Brain microvascular endothelial cell (primary cell): ENCODE data around the gene FAM76A.
A peak's percentile ranks its signal among the peaks of the same experiment; 100 is the strongest.

Experiments used
- DNase-seq: peaks from one replicate; pipeline ENCODE4 v3.0.0-alpha.2; 2020
- H3K27ac ChIP-seq: fragments of 250-450 bp; sonication (Bioruptor Pico); 2 replicates; pipeline ENCODE4 v1.5.1; 2020; ENCODE audit warnings: mild to moderate bottlenecking, moderate library complexity
- H3K27me3 ChIP-seq: fragments of 250-450 bp; sonication (Bioruptor Pico); replicated peaks from 2 replicates; pipeline ENCODE4 v1.5.1; 2020; ENCODE audit warnings: mild to moderate bottlenecking
- H3K36me3 ChIP-seq: fragments of 250-450 bp; sonication (Bioruptor Pico); replicated peaks from 2 replicates; pipeline ENCODE4 v1.5.1; 2020; ENCODE audit warnings: mild to moderate bottlenecking
- H3K4me3 ChIP-seq: 2 replicates; pipeline ENCODE4 v1.5.1; 2011; ENCODE audit warnings: low read depth, mild to moderate bottlenecking, control low read depth, low read length, moderate library complexity
- in situ Hi-C: cut with HindIII; loops from 2 replicates; pipeline ENCODE4 v1.10.0; 2017; ENCODE audit warnings: low sequenced_read_pairs, low pct_ligation_motif_present
- TF ChIP-seq, protein P1 (sequence below): IDR thresholded peaks from 2 replicates; pipeline ENCODE4 v1.5.1; 2011; ENCODE audit warnings: low read depth, mild to moderate bottlenecking, moderate library complexity, low read length, control low read depth, inconsistent platforms; ENCODE audit errors: missing control alignments

Gene FAM76A

DNA sequence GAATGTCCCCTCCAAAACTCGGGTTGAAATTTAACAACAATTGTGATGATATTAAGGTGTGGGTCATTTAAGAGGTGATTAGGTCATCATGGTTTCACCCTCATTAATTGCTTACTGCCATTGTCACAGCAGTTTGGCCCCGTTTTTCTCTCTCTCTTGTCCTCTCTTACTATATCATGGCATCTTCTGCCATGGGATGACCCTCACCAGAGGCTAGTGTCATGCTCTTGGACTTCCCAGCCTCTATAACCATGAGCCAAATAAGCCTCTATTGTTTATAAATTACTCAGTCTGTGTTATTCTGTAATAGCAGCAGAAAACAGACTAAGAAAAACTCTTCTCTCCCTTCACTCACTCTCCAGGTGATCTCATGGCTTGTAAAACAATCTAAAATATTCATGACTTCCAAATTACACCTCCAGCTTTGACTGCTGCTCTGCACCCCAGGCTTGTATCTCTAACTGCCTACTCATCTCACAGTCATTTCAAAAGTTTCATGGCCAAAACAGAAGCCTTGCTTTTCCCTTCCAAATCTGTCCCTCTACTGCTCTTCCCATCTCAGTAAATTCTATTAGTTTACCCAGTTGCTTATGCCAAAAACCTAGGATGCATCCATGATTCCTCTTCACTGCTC is 9.4 kb upstream of the FAM76A start:
- no peak overlapping the region for H3K4me3 ChIP-seq
- no peaks in the 10 kb centered on the region for H3K36me3 ChIP-seq
- DNase-seq = no peak
- no peaks in the 10 kb centered on the region for H3K27me3 ChIP-seq
- H3K27ac ChIP-seq = no peak overlapping the region
- TF ChIP-seq, protein P1, sequence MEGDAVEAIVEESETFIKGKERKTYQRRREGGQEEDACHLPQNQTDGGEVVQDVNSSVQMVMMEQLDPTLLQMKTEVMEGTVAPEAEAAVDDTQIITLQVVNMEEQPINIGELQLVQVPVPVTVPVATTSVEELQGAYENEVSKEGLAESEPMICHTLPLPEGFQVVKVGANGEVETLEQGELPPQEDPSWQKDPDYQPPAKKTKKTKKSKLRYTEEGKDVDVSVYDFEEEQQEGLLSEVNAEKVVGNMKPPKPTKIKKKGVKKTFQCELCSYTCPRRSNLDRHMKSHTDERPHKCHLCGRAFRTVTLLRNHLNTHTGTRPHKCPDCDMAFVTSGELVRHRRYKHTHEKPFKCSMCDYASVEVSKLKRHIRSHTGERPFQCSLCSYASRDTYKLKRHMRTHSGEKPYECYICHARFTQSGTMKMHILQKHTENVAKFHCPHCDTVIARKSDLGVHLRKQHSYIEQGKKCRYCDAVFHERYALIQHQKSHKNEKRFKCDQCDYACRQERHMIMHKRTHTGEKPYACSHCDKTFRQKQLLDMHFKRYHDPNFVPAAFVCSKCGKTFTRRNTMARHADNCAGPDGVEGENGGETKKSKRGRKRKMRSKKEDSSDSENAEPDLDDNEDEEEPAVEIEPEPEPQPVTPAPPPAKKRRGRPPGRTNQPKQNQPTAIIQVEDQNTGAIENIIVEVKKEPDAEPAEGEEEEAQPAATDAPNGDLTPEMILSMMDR = no peak
- in situ Hi-C loops = no loop called here

DNA sequence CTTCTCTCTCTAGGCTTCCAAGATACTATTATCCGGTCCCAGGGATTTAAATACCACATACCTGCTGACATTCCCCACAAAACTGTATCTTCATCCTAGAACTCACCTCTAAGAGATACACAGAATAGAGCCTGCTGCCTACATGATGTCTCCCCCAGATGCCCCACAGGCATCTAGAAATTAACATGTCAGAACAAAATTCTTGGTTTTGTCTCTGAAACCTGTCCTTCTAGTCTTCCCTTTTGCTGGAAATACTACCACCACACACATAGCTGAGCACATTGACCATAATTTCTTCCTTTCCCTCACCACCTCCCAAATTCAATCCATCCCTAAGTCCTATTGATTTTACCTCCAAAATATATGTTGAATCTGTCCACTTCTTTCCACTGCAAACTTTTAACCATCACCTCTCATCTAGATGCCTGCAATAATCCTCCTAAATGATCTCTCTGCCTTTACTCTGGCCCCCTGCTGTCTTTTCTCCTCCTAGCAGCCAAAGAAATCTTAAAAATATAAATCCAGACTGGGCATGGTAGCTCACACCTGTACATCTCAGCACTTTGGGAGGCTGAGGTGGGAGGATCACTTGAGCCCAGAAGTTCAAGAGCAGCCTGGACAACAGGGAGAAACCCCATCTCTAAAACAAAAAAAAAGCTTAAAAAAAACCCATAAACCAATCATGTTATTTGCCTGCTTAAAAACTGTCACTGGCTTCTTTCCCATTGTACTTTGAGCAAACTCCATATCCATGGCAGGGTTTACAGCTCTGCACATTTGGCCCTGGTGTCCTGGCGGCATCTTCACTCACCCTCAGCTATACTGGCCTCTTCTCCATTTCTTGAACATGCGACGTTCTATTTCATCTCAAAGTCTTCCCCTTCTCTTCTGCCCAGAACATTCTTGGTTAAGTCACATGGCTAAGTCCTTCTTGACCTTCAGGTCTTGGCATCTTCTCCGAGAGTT is 6.2 kb upstream of the FAM76A start:
- TF ChIP-seq, protein P1 = peak; percentile 58
- no peaks in the 10 kb centered on the region for H3K27me3 ChIP-seq
- H3K27ac ChIP-seq = no peak overlapping the region
- in situ Hi-C loops = no loop called here
- H3K36me3 ChIP-seq = no peaks in the 10 kb centered on the region
- DNase-seq = no peak
- H3K4me3 ChIP-seq = no peak overlapping the region

DNA sequence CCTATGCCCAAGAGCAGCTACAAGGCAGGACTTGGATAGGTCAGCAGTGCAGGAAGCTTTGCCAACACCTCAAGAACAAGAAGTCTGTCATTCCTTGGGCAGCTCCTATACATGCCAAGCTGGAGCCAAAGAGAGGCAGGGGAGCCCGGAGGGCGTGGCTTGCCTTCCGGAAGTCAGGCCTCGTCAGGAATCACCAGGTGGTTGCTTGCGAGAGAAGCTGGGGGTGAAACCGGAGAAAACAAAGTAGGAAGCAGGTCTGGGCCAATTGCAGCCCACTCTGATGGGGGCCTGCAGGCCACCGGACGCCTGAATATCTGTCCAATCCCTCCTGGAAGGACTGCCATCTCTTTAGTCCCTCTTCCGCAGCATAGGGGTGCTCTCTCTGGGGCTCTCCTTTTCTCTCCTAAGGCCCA is 794 bp upstream of the FAM76A start:
- no peaks in the 10 kb centered on the region for H3K36me3 ChIP-seq
- peak overlapping the region; percentile 46 for H3K4me3 ChIP-seq
- H3K27me3 ChIP-seq = no peaks in the 10 kb centered on the region
- TF ChIP-seq, protein P1 = no peak
- in situ Hi-C loops = no loop called here
- peak overlapping the region; percentile 75 for H3K27ac ChIP-seq
- no peak for DNase-seq

DNA sequence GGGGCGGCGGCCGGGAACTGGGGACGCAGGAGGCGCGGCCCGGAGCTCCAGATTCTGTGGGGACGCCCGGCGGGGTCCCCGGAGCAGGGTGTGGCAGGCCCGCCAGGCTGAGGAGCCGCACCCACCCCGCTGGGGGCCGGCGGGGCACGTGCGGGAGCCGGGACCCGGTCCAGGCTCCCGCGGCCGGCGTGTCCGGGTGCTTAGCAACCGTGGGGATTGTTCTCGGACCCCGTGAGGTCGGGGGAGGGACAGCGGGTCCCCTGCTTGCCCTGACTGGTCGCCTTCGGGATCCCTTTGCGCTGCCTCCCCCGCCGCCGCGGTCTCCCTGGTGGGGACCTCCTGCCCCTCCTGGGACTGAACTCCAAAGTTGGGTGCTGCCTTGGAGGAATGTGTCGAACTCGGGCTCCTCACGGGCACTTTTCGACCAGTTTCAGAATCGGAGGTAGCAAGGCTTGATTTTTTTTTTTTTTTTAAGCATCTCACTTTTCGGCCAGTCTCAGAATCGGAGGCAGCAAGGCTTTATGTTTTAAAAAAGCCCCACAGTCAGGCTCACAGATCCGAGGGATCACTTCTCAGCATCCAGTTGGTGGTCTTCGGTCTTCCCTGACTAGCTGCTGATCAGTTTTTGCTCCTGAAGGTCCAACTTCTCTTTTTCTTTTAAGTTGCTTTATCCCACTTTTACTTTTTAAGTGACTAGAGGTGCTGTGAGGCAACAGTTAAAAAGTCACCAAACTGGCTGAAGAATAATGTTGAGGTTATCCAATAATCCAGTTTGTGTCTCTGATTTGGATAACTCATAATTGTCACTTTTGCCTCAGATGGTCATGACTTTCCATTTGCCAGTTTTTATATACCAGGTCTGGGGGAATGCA is 648 bp downstream of the FAM76A start:
- Histone ChIP-seq H3K36me3 (no peaks in the 10 kb centered on the region), H3K27ac (peak overlapping the region; percentile 82), H3K27me3 (no peaks in the 10 kb centered on the region), H3K4me3 (peak overlapping the region; percentile 86)
- TF ChIP-seq, protein P1 = no peak
- in situ Hi-C loops = no loop called here
- DNase-seq = peak; percentile 38

DNA sequence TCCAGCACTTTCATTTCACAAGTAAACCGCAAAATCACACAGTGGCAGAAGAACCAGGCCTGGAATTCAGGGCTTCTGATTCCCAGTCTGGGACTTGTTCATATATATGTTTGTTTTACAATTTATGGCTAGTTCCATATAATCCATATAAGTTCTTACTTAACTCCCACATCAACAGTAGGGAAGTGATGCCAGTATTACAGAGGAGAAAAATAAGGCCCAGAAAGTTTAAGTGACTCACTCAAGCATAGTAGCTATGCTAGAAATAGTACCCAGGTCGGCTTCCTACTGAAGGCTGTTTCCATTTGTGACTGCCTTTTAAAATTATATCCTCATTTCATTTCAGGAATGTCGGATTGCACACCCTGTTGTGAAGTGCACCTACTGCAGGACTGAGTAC is 1.4 kb downstream of the FAM76A start:
- H3K27me3 ChIP-seq = no peaks in the 10 kb centered on the region
- peak; percentile 18 for DNase-seq
- in situ Hi-C loops = no loop called here
- no peak overlapping the region for H3K27ac ChIP-seq
- TF ChIP-seq, protein P1 = no peak
- H3K36me3 ChIP-seq = no peaks in the 10 kb centered on the region
- peak overlapping the region; percentile 86 for H3K4me3 ChIP-seq
